ENCODE results near the gene OPN5. TPM values are rescaled to one million over a fixed set of nuclear protein-coding genes. Genes with fewer than 3 reads are reported as not detected.

The OPN5 gene
- total RNA-seq, 1 experiment from 2014 or later, result not detected

GRCh38 chr6:47788498-47788884 lies 6.7 kb downstream of the OPN5 start:
- no peak for DNase-seq (ENCODE audit: low read depth)

GRCh38 chr6:47789553-47789952 lies 7.7 kb downstream of the OPN5 start:
- DNase-seq (ENCODE audit: low read depth), result no peak

- DNase-seq (ENCODE audit: low read depth), result no peak
These were observed 10.4 kb downstream of the OPN5 start for GRCh38 chr6:47792216-47792733.

- no peak for DNase-seq (ENCODE audit: low read depth)
These were observed 12.8 kb downstream of the OPN5 start for GRCh38 chr6:47794577-47795135.

- no peak for DNase-seq (ENCODE audit: low read depth)
These were observed 20.2 kb downstream of the OPN5 start for GRCh38 chr6:47801984-47802383.

GRCh38 chr6:47804821-47805220 lies 23.0 kb downstream of the OPN5 start:
- DNase-seq (ENCODE audit: low read depth), result no peak

- DNase-seq (ENCODE audit: low read depth), result no peak
These were observed 28.0 kb downstream of the OPN5 start for GRCh38 chr6:47809873-47810272.

GRCh38 chr6:47810885-47811284 lies 29.1 kb downstream of the OPN5 start:
- no peak for DNase-seq (ENCODE audit: low read depth)

GRCh38 chr6:47811443-47811842 lies 29.6 kb downstream of the OPN5 start:
- no peak for DNase-seq (ENCODE audit: low read depth)

- DNase-seq (ENCODE audit: low read depth), result peak; percentile 31
These were observed 35.9 kb downstream of the OPN5 start for GRCh38 chr6:47817749-47818148.

GRCh38 chr6:47819461-47819860 lies 37.6 kb downstream of the OPN5 start:
- no peak for DNase-seq (ENCODE audit: low read depth)

- no peak for DNase-seq (ENCODE audit: low read depth)
These were observed 41.2 kb downstream of the OPN5 start for GRCh38 chr6:47822856-47823554.

- DNase-seq (ENCODE audit: low read depth), result no peak
These were observed 50.7 kb downstream of the OPN5 start for GRCh38 chr6:47832386-47833100.

GRCh38 chr6:47834196-47834595 lies 52.4 kb downstream of the OPN5 start:
- no peak for DNase-seq (ENCODE audit: low read depth)

- no peak for DNase-seq (ENCODE audit: low read depth)
These were observed 54.2 kb downstream of the OPN5 start for GRCh38 chr6:47836046-47836445.

GRCh38 chr6:47836639-47837038 lies 54.8 kb downstream of the OPN5 start:
- no peak for DNase-seq (ENCODE audit: low read depth)

GRCh38 chr6:47839645-47840044 lies 57.8 kb downstream of the OPN5 start:
- no peak for DNase-seq (ENCODE audit: low read depth)

- DNase-seq (ENCODE audit: low read depth), result no peak
These were observed 63.0 kb downstream of the OPN5 start for GRCh38 chr6:47844881-47845280.

GRCh38 chr6:47846752-47847151 lies 64.9 kb downstream of the OPN5 start:
- DNase-seq (ENCODE audit: low read depth), result no peak

GRCh38 chr6:47851091-47851490 lies 69.3 kb downstream of the OPN5 start:
- no peak for DNase-seq (ENCODE audit: low read depth)

GRCh38 chr6:47852727-47853126 lies 70.9 kb downstream of the OPN5 start:
- DNase-seq (ENCODE audit: low read depth), result peak; percentile 4

GRCh38 chr6:47853766-47854165 lies 71.9 kb downstream of the OPN5 start:
- DNase-seq (ENCODE audit: low read depth), result no peak

- DNase-seq (ENCODE audit: low read depth), result no peak
These were observed 73.1 kb downstream of the OPN5 start for GRCh38 chr6:47854971-47855370.
